GM12878 (cell line): Measurements from ENCODE around the gene SAPCD2. TPM values are rescaled to one million over a fixed set of nuclear protein-coding genes. Genes with fewer than 3 reads are reported as not detected.

Experiments used
- ATAC-seq: fragments of 200-7000 bp; cut with Tn5 transposase; 3 replicates; pipeline ENCODE4 v1.9.1; 2020; ENCODE audit warnings: mild to moderate bottlenecking, moderate library complexity
- BruUV-seq: library from RNA; stranded (reverse); fragments of 400-500 nt; replicated peaks from 2 replicates; lab custom pipeline; 2021; lab: Mats Ljungman, UMichigan
- CTCF ChIA-PET: fragments of 300-600 bp; sonication (Branson Sonifier 250); formaldehyde crosslinking; extraction: SDS; loops from one replicate; lab custom pipeline; 2021; ENCODE audit warnings: inconsistent platforms; lab: Yijun Ruan, JAX
- POLR2A ChIA-PET: fragments of 350-600 bp; formaldehyde crosslinking; extraction: SDS; loops from one replicate; lab custom pipeline; 2021; ENCODE audit warnings: inconsistent platforms; lab: Charles Lee
- RAD21 ChIA-PET: fragments of 300-600 bp; sonication (Branson Sonifier 250); formaldehyde crosslinking; loops from one replicate; lab custom pipeline; 2023; ENCODE audit warnings: antibody characterized with exemption; ENCODE audit not compliant: unreplicated experiment; lab: Charles Lee
- SMC1A ChIA-PET: fragments of 300-600 bp; sonication (Branson Sonifier 250); formaldehyde crosslinking; loops from one replicate; lab custom pipeline; 2023; ENCODE audit not compliant: unreplicated experiment, uncharacterized antibody; lab: Charles Lee
- DNase-seq: peaks from one replicate; pipeline ENCODE4 v3.0.0-alpha.2; 2011; ENCODE audit warnings: low read depth, low spot score
- FAIRE-seq: peaks from 3 replicates; lab custom pipeline; 2011; peaks lifted over from hg19 to GRCh38; lab: Jason Lieb, UNC
- H2AFZ ChIP-seq: 2 replicates; pipeline ENCODE4 v1.6.0; 2011; ENCODE audit warnings: low read depth, low read length, control low read depth; ENCODE audit not compliant: control insufficient read depth
- H3K27ac ChIP-seq: 2 replicates; pipeline ENCODE4 v1.5.1; 2011; ENCODE audit warnings: control low read depth; ENCODE audit not compliant: control insufficient read depth, insufficient read depth
- H3K27me3 ChIP-seq, 2 experiments: replicated peaks in 1 of 2; 2 replicates each; pipeline versions ENCODE4 v1.6.0 to v1.6.1; 2011; ENCODE audit warnings: low read length in 1 of 2; ENCODE audit not compliant: control insufficient read depth in 2 of 2, insufficient read depth in 2 of 2
- H3K36me3 ChIP-seq, 2 experiments: 2 replicates each; pipeline ENCODE4 v1.5.1; 2011; ENCODE audit warnings: low read length in 1 of 2; ENCODE audit not compliant: control insufficient read depth in 2 of 2, insufficient read depth in 2 of 2
- H3K4me1 ChIP-seq: 2 replicates; pipeline ENCODE4 v1.6.1; 2011; ENCODE audit warnings: mild to moderate bottlenecking, low read length, moderate library complexity, mixed read lengths; ENCODE audit not compliant: control insufficient read depth, insufficient read depth
- H3K4me2 ChIP-seq: 2 replicates; pipeline ENCODE4 v1.6.0; 2011; ENCODE audit warnings: control low read depth; ENCODE audit not compliant: control insufficient read depth, insufficient read depth
- H3K4me3 ChIP-seq: fragments of 200-600 bp; sonication (generic); 2 replicates; pipeline ENCODE4 v1.5.1; 2016
- H3K79me2 ChIP-seq: 2 replicates; pipeline ENCODE4 v1.6.0; 2011; ENCODE audit warnings: low read length; ENCODE audit not compliant: control insufficient read depth, insufficient read depth
- H3K9ac ChIP-seq: 2 replicates; pipeline ENCODE4 v1.8.0; 2011; ENCODE audit warnings: low read length, control low read depth, mixed read lengths; ENCODE audit not compliant: control insufficient read depth, insufficient read depth
- H3K9me3 ChIP-seq: replicated peaks from 3 replicates; pipeline ENCODE4 v1.5.1; 2011; ENCODE audit warnings: mild to moderate bottlenecking, low read length; ENCODE audit not compliant: control insufficient read depth, insufficient read depth
- H4K20me1 ChIP-seq: 2 replicates; pipeline ENCODE4 v1.6.0; 2011; ENCODE audit not compliant: control insufficient read depth, insufficient read depth
- BACH1 ChIP-seq: fragments of 450-650 bp; IDR thresholded peaks from 2 replicates; pipeline ENCODE4 v1.6.1; 2017; ENCODE audit warnings: mild to moderate bottlenecking, borderline replicate concordance
- CHD1 ChIP-seq: IDR thresholded peaks from 2 replicates; pipeline ENCODE4 v1.6.1; 2012; ENCODE audit warnings: low read depth, low read length, improper control_type of control experiment
- CHD4 ChIP-seq: fragments of 200-600 bp; sonication (generic); IDR thresholded peaks from 2 replicates; pipeline ENCODE4 v1.6.1; 2016; ENCODE audit warnings: mild to moderate bottlenecking
- MEF2A ChIP-seq: IDR thresholded peaks from 2 replicates; pipeline ENCODE4 v1.6.1; 2011; ENCODE audit warnings: low read depth, mild to moderate bottlenecking, low read length, moderate library complexity; ENCODE audit not compliant: insufficient read depth
- NR2C2 ChIP-seq: IDR thresholded peaks from 2 replicates; pipeline ENCODE4 v1.6.1; 2011; ENCODE audit warnings: borderline replicate concordance, low read depth; ENCODE audit not compliant: control insufficient read depth, insufficient read length
- PBX3 ChIP-seq: IDR thresholded peaks from 2 replicates; pipeline ENCODE4 v1.6.1; 2011; ENCODE audit warnings: mild to moderate bottlenecking, low read depth, low read length, moderate library complexity; ENCODE audit not compliant: insufficient replicate concordance
- RAD21 ChIP-seq: IDR thresholded peaks from 2 replicates; pipeline ENCODE4 v1.6.1; 2011; ENCODE audit warnings: mild to moderate bottlenecking, low read depth, low read length, moderate library complexity; ENCODE audit not compliant: insufficient read depth
- SRF ChIP-seq, 2 experiments: IDR thresholded peaks; 2 replicates each; pipeline ENCODE4 v1.6.1; 2011; ENCODE audit warnings: low read depth in 2 of 2, low read length in 2 of 2, mild to moderate bottlenecking in 1 of 2, moderate library complexity in 1 of 2
- STAT1 ChIP-seq: fragments of 450-650 bp; conservative IDR thresholded peaks from 2 replicates; pipeline ENCODE4 v1.6.1; 2014; ENCODE audit warnings: antibody characterized with exemption, mild to moderate bottlenecking
- ZBTB33 ChIP-seq: fragments of 450-650 bp; IDR thresholded peaks from 2 replicates; pipeline ENCODE4 v1.6.1; 2017; ENCODE audit warnings: mild to moderate bottlenecking
- ZNF217 ChIP-seq: fragments of 450-650 bp; IDR thresholded peaks from 2 replicates; pipeline ENCODE4 v1.6.1; 2017; ENCODE audit warnings: antibody characterized with exemption, mild to moderate bottlenecking
- WGBS: methylation state at CpG from one replicate; pipeline ENCODE4 v1.1.6; 2016; ENCODE audit warnings: low lambda C conversion rate; ENCODE audit not compliant: insufficient replicate concordance, insufficient coverage; ENCODE audit errors: missing lambda C conversion rate; 5-methylcytosine and 5-hydroxymethylcytosine counted together
- in situ Hi-C: fragments of 300-500 bp; cut with MboI; formaldehyde crosslinking; loops from 9 replicates; pipeline ENCODE4 v1.14.3; 2018; ENCODE audit warnings: mixed read lengths
- intact Hi-C: fragments of 100-400 bp; cut with micrococcal nuclease; formaldehyde crosslinking; loops from one replicate; pipeline ENCODE4 v1.14.2; 2022; ENCODE audit not compliant: unreplicated experiment
- polyA plus RNA-seq, 11 experiments: library from polyadenylated mRNA; depleted of rRNA in 4 of 11; unstranded in 6 of 11; stranded (reverse) in 5 of 11; fragments of >200 nt; fragmentation: Nextera tagmentation in 4 of 11; fragmentation: Illumina TruSeq in 1 of 11; extraction: Ambion mirVana in 4 of 11; extraction: Trizol in 1 of 11; gene quantifications; 1 replicate in 1 of 11; 2 replicates in 10 of 11; pipeline versions ENCODE4 v1.2.1 to v1.2.3, GENCODE V29; 2011 to 2016; ENCODE audit warnings: inconsistent platforms in 2 of 11, missing spikeins in 2 of 11, low read depth in 1 of 11
- total RNA-seq, 4 experiments: library from RNA; depleted of rRNA in 3 of 4; stranded (reverse); fragments of >200 nt in 3 of 4; fragmentation: Illumina TruSeq in 1 of 4; extraction: Trizol in 1 of 4; gene quantifications; 2 replicates each; pipeline versions ENCODE4 v1.2.1 to v1.2.3, GENCODE V29; 2013 to 2021
- TF ChIP-seq, protein P1 (sequence below): fragments of 450-650 bp; IDR thresholded peaks from 2 replicates; pipeline ENCODE4 v1.6.1; 2017; ENCODE audit warnings: mild to moderate bottlenecking, moderate library complexity

Gene SAPCD2
- total and polyA plus RNA-seq, 10 of the 15 experiments (the other 5 are each of a cell fraction or from before 2014, with no cell fraction given), result 1.6 to 35.2 (median 7.2) TPM

DNA sequence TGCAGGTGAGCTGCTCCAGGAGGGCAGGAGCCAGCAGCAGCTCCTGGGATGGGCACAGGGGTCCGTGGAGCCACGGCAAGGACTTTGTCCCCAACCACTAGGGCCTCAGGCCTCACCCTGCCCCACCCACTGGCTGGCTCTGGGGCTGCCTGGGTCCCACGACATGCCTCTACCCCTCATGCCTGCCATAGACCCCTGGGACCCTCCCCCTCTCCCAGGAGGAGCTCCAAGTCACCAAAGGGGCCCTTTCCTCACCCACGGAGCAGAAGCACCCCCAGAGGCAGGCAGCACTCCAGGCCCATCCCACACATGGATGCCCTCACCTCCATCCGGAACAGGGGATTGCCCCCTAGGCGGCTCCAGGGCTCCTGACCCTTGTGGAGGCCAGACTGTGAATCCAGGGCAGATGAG lies 48.8 kb downstream of the SAPCD2 start (continued):
- no peak for TF ChIP-seq CHD1
- no peak for TF ChIP-seq RAD21

DNA sequence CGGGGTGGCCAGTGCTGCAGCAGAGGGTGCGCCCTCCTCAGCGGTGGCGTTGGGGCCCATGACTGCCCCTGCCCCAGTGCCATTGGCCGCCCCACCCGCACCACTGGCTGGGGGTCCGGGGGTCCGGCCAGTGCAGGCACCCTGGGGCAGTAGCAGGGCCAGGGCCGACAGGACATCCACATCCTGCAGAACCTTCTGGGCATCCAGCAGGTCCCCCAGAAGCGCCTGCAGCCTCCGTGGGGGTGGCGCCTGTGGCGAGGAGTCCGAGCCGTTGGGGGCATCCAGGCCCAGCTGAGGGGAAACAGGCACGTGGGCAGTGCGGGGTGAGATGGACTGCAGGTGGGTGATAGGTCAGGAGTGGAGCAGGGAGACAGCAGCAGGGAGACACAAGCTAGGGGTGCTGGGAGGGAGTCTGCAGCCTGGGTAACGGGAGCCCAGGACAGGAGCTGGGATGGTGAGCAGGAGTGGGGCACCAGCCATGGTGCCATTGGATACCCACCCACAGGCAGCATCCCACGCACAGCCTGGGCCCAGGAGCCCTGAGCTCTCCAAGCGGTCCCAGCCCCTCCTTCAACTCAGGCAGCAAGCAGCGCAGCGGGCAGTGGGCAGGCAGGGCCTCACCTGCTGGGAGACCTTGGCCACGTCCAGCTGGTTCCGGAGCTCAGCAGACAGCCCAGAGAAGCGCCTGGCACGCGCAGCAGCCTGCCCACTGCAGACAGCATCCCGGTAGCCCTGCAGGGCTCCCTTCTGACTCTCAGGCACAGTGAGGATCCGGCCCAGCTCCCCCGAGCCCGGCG lies 49.4 kb downstream of the SAPCD2 start:
- H3K27me3 ChIP-seq, result no peaks in the 10 kb centered on the region
- in situ Hi-C loops, result no loop called here
- FAIRE-seq (no peak), DNase-seq (no peak), ATAC-seq (no peak)
- ChIA-PET POLR2A (interaction anchor here (0.6 to 1.0 kb wide), 2 partner anchors 31 to 210 kb away, joined by 4 read pairs; no protein-coding TSS in a partner anchor), CTCF (interaction anchor here (1.1 to 1.4 kb wide), 2 partner anchors 43 to 102 kb away, joined by 3 read pairs; no protein-coding TSS in a partner anchor), SMC1A (no interaction called here), RAD21 (no interaction called here)
- no peak overlapping the region for H3K4me2 ChIP-seq
- 64% methylated on average over 32 of the region's 32 CpGs for WGBS
- no peak overlapping the region for H3K27ac ChIP-seq
- H3K79me2 ChIP-seq, result no peaks in the 10 kb centered on the region
- no peaks in the 10 kb centered on the region for H3K4me1 ChIP-seq
- H3K9ac ChIP-seq, result no peak overlapping the region
- intact Hi-C loops, result no loop called here
- TF ChIP-seq MEF2A (no peak), PBX3 (no peak), BACH1 (no peak), SRF (IDR thresholded peaks at IDR 0.05; ENCODE audit: low read depth in 2 of 2, low read length in 2 of 2) (no peak), ZNF217 (no peak), ZBTB33 (no peak), STAT1 (no peak), CHD4 (no peak), NR2C2 (no peak)
- TF ChIP-seq, protein P1, sequence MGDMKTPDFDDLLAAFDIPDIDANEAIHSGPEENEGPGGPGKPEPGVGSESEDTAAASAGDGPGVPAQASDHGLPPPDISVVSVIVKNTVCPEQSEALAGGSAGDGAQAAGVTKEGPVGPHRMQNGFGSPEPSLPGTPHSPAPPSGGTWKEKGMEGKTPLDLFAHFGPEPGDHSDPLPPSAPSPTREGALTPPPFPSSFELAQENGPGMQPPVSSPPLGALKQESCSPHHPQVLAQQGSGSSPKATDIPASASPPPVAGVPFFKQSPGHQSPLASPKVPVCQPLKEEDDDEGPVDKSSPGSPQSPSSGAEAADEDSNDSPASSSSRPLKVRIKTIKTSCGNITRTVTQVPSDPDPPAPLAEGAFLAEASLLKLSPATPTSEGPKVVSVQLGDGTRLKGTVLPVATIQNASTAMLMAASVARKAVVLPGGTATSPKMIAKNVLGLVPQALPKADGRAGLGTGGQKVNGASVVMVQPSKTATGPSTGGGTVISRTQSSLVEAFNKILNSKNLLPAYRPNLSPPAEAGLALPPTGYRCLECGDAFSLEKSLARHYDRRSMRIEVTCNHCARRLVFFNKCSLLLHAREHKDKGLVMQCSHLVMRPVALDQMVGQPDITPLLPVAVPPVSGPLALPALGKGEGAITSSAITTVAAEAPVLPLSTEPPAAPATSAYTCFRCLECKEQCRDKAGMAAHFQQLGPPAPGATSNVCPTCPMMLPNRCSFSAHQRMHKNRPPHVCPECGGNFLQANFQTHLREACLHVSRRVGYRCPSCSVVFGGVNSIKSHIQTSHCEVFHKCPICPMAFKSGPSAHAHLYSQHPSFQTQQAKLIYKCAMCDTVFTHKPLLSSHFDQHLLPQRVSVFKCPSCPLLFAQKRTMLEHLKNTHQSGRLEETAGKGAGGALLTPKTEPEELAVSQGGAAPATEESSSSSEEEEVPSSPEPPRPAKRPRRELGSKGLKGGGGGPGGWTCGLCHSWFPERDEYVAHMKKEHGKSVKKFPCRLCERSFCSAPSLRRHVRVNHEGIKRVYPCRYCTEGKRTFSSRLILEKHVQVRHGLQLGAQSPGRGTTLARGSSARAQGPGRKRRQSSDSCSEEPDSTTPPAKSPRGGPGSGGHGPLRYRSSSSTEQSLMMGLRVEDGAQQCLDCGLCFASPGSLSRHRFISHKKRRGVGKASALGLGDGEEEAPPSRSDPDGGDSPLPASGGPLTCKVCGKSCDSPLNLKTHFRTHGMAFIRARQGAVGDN, result no peak
- no peaks in the 10 kb centered on the region for H3K36me3 ChIP-seq
- no peak overlapping the region for H2AFZ ChIP-seq
- no peak overlapping the region for H3K4me3 ChIP-seq
- no peaks in the 10 kb centered on the region; the same call in 2 of the 3 replicates for H3K9me3 ChIP-seq
- no peaks in the 10 kb centered on the region for H4K20me1 ChIP-seq
- BruUV-seq, result no TSS peak
